GM21526 (cell line): Measurements from ENCODE around the gene MRPL3.

Experiments used
- ATAC-seq: cut with Tn5 transposase; IDR thresholded peaks from one replicate; pipeline ENCODE4 v1.9.1; 2021; ENCODE audit warnings: moderate library complexity; ENCODE audit not compliant: unreplicated experiment, low FRiP score

The MRPL3 gene

GRCh38 chr3:131421301-131421700 lies 81.5 kb downstream of the MRPL3 start:
- no peak for ATAC-seq

GRCh38 chr3:131417751-131418150 lies 85.0 kb downstream of the MRPL3 start:
- no peak for ATAC-seq
